ENCODE data around the gene FGF12. TPM values are rescaled to one million over a fixed set of nuclear protein-coding genes. Genes with fewer than 3 reads are reported as not detected.

Gene FGF12
- total RNA-seq, 1 donor from 2014 or later = 3.9 TPM

DNA sequence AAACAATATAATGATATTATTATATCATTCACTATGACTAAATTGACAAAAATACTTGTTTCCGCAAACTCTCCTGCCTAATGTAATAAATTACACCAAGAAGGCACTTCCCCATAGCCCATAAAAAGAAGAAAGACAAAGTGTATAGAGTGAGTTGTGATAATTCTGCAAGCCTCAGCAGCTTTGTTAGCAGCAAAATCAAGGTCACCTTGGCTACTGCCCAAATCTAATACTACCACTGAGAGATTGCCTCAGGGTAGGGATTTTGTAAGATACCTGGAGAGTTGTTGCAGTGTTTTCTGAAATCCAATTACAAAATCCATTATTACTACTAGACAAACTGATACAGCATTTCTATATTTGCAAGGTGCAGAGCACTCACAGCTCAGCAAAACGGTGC lies 503.5 kb downstream of the FGF12 start:
- H3K27ac ChIP-seq = no peak overlapping the region

DNA sequence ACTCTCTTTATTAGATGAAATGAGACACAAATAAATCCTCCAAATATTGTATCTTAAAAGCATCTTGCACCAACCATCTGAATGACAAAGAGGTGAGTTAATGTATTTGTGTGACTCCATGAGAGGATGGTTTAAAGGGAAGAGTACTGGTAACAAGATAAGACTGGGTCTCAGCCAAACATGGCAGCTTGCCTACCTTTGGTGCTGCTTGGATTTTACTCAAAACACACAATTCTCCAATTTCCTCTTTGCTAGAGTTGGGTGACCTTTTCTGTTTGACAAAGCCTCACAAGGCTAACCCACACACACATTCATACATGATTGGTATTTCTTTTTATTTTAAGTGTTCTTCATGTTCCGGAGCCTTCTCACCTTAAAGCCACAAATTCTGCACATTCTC lies 506.4 kb downstream of the FGF12 start:
- no peak for DNase-seq
- Histone ChIP-seq H3K27ac (no peak overlapping the region), H3K4me3 (no peak overlapping the region), H3K36me3 (no peaks in the 10 kb centered on the region), H3K27me3 (ENCODE audit: low read depth) (no peaks in the 10 kb centered on the region), H3K9me3 (no peaks in the 10 kb centered on the region), H3K4me1 (no peaks in the 10 kb centered on the region)
- TF ChIP-seq, protein P1, sequence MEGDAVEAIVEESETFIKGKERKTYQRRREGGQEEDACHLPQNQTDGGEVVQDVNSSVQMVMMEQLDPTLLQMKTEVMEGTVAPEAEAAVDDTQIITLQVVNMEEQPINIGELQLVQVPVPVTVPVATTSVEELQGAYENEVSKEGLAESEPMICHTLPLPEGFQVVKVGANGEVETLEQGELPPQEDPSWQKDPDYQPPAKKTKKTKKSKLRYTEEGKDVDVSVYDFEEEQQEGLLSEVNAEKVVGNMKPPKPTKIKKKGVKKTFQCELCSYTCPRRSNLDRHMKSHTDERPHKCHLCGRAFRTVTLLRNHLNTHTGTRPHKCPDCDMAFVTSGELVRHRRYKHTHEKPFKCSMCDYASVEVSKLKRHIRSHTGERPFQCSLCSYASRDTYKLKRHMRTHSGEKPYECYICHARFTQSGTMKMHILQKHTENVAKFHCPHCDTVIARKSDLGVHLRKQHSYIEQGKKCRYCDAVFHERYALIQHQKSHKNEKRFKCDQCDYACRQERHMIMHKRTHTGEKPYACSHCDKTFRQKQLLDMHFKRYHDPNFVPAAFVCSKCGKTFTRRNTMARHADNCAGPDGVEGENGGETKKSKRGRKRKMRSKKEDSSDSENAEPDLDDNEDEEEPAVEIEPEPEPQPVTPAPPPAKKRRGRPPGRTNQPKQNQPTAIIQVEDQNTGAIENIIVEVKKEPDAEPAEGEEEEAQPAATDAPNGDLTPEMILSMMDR (IDR thresholded peaks at IDR 0.05) = no peak
- intact Hi-C loops (cut with DNase I) = no loop called here
- no peak for ATAC-seq

More for the DNA sequence above, 503.5 kb downstream of the FGF12 start:
- no peaks in the 10 kb centered on the region for H3K36me3 ChIP-seq
- H3K4me1 ChIP-seq = no peaks in the 10 kb centered on the region
- no peaks in the 10 kb centered on the region for H3K27me3 ChIP-seq (ENCODE audit: low read depth)
- ATAC-seq (no peak), DNase-seq (no peak)
- TF ChIP-seq, protein P1 (IDR thresholded peaks at IDR 0.05) = no peak
- intact Hi-C loops (cut with DNase I) = no loop called here
- H3K9me3 ChIP-seq = no peaks in the 10 kb centered on the region
- H3K4me3 ChIP-seq = no peak overlapping the region

DNA sequence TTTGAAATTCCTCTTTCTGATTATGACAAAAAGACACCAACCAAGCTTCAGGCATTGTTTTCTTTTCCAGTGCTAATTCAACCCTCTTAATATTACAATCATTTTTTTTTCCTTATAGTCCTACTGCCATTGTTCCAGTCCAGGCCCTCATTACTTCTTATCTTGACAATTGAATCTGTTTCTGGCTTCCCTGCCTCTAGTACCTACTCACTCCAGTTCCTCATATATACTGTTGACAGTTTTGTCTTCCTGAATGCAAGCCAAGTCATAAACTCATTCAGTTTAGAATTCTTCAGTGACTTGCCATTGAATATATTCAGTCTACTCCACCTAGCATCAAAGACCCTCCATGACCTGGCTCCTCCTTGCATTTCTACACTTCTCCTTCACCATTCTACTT lies 507.4 kb downstream of the FGF12 start:
- Histone ChIP-seq H3K36me3 (no peaks in the 10 kb centered on the region), H3K4me1 (no peaks in the 10 kb centered on the region), H3K9me3 (no peaks in the 10 kb centered on the region), H3K4me3 (no peak overlapping the region), H3K27ac (no peak overlapping the region), H3K27me3 (ENCODE audit: low read depth) (no peaks in the 10 kb centered on the region)
- no peak for ATAC-seq
- intact Hi-C loops (cut with DNase I) = no loop called here
- TF ChIP-seq, protein P1 (IDR thresholded peaks at IDR 0.05) = no peak
- no peak for DNase-seq

DNA sequence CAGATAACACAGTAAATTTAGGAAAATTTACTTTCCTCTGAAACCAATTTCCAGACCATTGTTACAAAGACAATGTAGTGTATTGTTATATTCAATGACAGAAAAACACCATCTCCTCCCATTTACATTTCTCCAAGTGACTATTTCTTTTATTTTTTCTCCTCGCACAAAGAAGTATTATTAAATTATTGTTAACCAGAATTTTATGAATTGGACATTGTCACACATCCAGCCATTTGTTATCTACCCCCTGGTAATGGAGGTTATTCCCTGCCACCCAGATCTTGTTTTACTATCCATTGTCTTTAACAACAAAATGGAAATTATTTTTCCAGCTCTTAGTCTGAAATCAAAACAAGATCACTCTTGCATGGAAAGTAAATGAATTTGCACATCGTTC lies 511.3 kb downstream of the FGF12 start:
- no peak overlapping the region for H3K4me3 ChIP-seq
- H3K27ac ChIP-seq = no peak overlapping the region
- no peaks in the 10 kb centered on the region for H3K9me3 ChIP-seq
- H3K4me1 ChIP-seq = no peaks in the 10 kb centered on the region
- TF ChIP-seq, protein P1 (IDR thresholded peaks at IDR 0.05) = no peak
- DNase-seq = no peak
- no peak for ATAC-seq
- H3K36me3 ChIP-seq = no peaks in the 10 kb centered on the region
- intact Hi-C loops (cut with DNase I) = no loop called here
- no peaks in the 10 kb centered on the region for H3K27me3 ChIP-seq (ENCODE audit: low read depth)

DNA sequence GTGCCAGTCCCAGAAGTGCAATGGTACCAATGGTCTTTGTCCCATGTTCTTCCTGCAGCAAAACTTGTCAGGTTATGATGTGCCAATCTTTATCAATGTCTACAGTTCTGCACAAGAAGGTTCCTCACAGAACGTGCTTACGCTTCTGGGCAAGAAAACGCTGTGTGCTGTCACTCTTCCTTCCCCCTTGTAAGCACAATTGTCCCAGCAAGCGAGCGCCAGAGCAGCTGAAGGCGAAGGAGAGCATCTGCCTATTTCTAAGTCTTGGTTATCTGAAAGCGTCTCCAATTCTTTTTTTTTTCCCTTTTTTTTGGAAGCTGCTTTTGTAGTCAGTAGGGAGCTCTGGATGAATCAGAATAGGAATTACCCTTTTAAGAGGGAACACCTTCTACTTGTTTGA lies 514.4 kb downstream of the FGF12 start:
- TF ChIP-seq, protein P1 (IDR thresholded peaks at IDR 0.05) = no peak
- intact Hi-C loops (cut with DNase I) = no loop called here
- no peaks in the 10 kb centered on the region for H3K4me1 ChIP-seq
- H3K36me3 ChIP-seq = no peaks in the 10 kb centered on the region
- no peaks in the 10 kb centered on the region for H3K27me3 ChIP-seq (ENCODE audit: low read depth)
- DNase-seq = no peak
- ATAC-seq = no peak
- H3K4me3 ChIP-seq = no peak overlapping the region
- H3K9me3 ChIP-seq = no peaks in the 10 kb centered on the region
- no peak overlapping the region for H3K27ac ChIP-seq

DNA sequence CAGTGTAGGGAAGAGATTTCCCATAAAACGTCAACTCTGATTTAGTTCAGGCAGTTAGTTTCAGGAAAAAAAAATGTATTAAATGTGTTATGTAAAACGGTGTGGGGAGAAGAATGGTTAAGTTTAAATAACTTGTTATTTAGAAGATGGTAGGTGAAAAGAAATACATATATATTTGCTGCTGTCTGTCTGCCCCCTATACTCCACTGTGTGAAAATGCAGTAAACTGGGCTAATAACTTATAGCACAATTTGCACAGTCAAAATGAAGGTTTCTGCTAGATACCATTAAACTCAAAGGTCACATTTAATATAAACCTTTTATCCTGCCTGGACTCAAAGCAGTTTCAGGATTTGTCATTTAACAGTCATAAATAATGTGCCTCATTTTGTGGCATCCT lies 515.0 kb downstream of the FGF12 start:
- no peaks in the 10 kb centered on the region for H3K4me1 ChIP-seq
- H3K36me3 ChIP-seq = no peaks in the 10 kb centered on the region
- ATAC-seq = no peak
- intact Hi-C loops (cut with DNase I) = no loop called here
- no peaks in the 10 kb centered on the region for H3K9me3 ChIP-seq
- no peaks in the 10 kb centered on the region for H3K27me3 ChIP-seq (ENCODE audit: low read depth)
- TF ChIP-seq, protein P1 (IDR thresholded peaks at IDR 0.05) = no peak
- no peak overlapping the region for H3K4me3 ChIP-seq
- H3K27ac ChIP-seq = no peak overlapping the region
- DNase-seq = no peak
